Neural progenitor cell (in vitro differentiated cells): ENCODE data around the gene SLC4A8. TPM values are rescaled to one million over a fixed set of nuclear protein-coding genes. Genes with fewer than 3 reads are reported as not detected.

Experiments
- DNase-seq: peaks from one replicate; pipeline ENCODE4 v3.0.0-alpha.2; 2016; ENCODE audit warnings: low spot score
- H2AFZ ChIP-seq: fragments of 200-600 bp; sonication (generic); replicated peaks from 2 replicates; pipeline ENCODE4 v1.6.1; 2016; ENCODE audit warnings: antibody characterized with exemption
- H3F3A ChIP-seq: fragments of 200-600 bp; sonication (generic); 2 replicates; pipeline ENCODE4 v1.6.1; 2016; ENCODE audit warnings: antibody characterized with exemption, low read depth
- H3K27ac ChIP-seq: fragments of 200-600 bp; sonication (generic); 2 replicates; pipeline ENCODE4 v1.5.1; 2016; ENCODE audit warnings: mild to moderate bottlenecking
- H3K27me3 ChIP-seq: fragments of 200-600 bp; sonication (generic); 2 replicates; pipeline ENCODE4 v1.6.1; 2016; ENCODE audit warnings: mild to moderate bottlenecking, moderate library complexity
- H3K36me3 ChIP-seq: fragments of 200-600 bp; sonication (generic); 2 replicates; pipeline ENCODE4 v1.5.1; 2016
- H3K4me1 ChIP-seq: fragments of 200-600 bp; sonication (generic); 2 replicates; pipeline ENCODE4 v1.6.1; 2016; ENCODE audit warnings: mixed run types
- H3K4me2 ChIP-seq: fragments of 200-600 bp; sonication (generic); 2 replicates; pipeline ENCODE4 v1.6.1; 2016
- H3K4me3 ChIP-seq: fragments of 200-600 bp; sonication (generic); 2 replicates; pipeline ENCODE4 v1.5.1; 2016
- H3K79me2 ChIP-seq: fragments of 200-600 bp; sonication (generic); 2 replicates; pipeline ENCODE4 v1.6.1; 2016; ENCODE audit warnings: low read depth
- H3K9ac ChIP-seq: fragments of 200-600 bp; sonication (generic); 2 replicates; pipeline ENCODE4 v1.6.1; 2016
- H3K9me3 ChIP-seq: fragments of 200-600 bp; sonication (generic); 2 replicates; pipeline ENCODE4 v1.5.1; 2016; ENCODE audit warnings: low read depth
- H4K20me1 ChIP-seq: fragments of 200-600 bp; sonication (generic); 2 replicates; pipeline ENCODE4 v1.6.1; 2016; ENCODE audit warnings: low read depth
- H3K27ac Mint-ChIP-seq: 3 replicates; pipeline ENCODE4 v1.8.0; 2021; ENCODE audit warnings: mixed read lengths
- H3K27me3 Mint-ChIP-seq: 2 replicates; pipeline ENCODE4 v1.8.0; 2022; ENCODE audit warnings: low read depth, mild to moderate bottlenecking, inconsistent platforms, moderate library complexity, mixed read lengths; ENCODE audit not compliant: insufficient read depth
- H3K36me3 Mint-ChIP-seq: 3 replicates; pipeline ENCODE4 v1.8.0; 2021; ENCODE audit warnings: mixed read lengths
- H3K4me1 Mint-ChIP-seq: 3 replicates; pipeline ENCODE4 v1.8.0; 2021; ENCODE audit warnings: mixed read lengths
- H3K4me3 Mint-ChIP-seq: 3 replicates; pipeline ENCODE4 v1.8.0; 2021; ENCODE audit warnings: mild to moderate bottlenecking, moderate library complexity, mixed read lengths
- H3K9me3 Mint-ChIP-seq: 3 replicates; pipeline ENCODE4 v1.8.0; 2020; ENCODE audit warnings: mixed read lengths
- CTCF ChIP-seq: fragments of 200-600 bp; sonication (generic); IDR thresholded peaks from 2 replicates; pipeline ENCODE4 v1.5.1; 2017; ENCODE audit warnings: antibody characterized with exemption, mild to moderate bottlenecking
- EZH2 ChIP-seq: fragments of 200-600 bp; sonication (generic); IDR thresholded peaks from 2 replicates; pipeline ENCODE4 v1.6.1; 2017; ENCODE audit warnings: antibody characterized with exemption, mild to moderate bottlenecking, moderate library complexity
- EZH2phosphoT487 ChIP-seq: fragments of 200-600 bp; sonication (generic); IDR thresholded peaks from 2 replicates; pipeline ENCODE4 v1.6.1; 2017; ENCODE audit warnings: antibody characterized with exemption
- total RNA-seq: library from RNA; depleted of rRNA; stranded (reverse); fragments of >200 nt; gene quantifications from 2 replicates; pipeline ENCODE4 v1.2.3, GENCODE V29; 2015; ENCODE audit warnings: low replicate concordance

SLC4A8 gene
- total RNA-seq, 1 donor from 2014 or later = 10.1 TPM

DNA sequence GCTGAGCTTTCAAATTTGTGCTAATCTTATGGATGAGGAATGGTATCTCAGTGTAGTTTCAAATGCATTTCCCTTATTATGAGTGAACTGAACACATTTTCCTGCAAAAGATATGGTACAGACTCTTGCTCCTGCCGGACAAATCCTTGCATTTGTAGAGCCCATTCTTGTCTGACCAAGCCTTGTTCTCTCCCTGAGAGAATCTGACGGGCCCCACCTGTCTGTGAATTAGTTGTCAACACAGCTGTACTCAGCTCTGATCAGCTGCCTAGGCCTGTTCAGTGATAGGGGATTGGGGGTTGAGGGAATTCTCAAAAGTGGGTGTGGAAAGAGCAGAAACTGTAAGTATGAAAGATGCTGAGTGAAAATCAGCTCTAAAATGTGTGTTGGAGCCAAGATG lies 123.6 kb downstream of the SLC4A8 start:
- H3K27ac ChIP-seq = no peak overlapping the region
- no peaks in the 10 kb centered on the region for H3K36me3 Mint-ChIP-seq
- H3K4me3 Mint-ChIP-seq = no peak overlapping the region
- H3F3A ChIP-seq = no peaks in the 10 kb centered on the region
- H3K27me3 ChIP-seq = no peaks in the 10 kb centered on the region
- no peak overlapping the region for H3K9ac ChIP-seq
- H3K36me3 ChIP-seq = no peaks in the 10 kb centered on the region
- H3K79me2 ChIP-seq = no peaks in the 10 kb centered on the region
- TF ChIP-seq CTCF (no peak), EZH2 (no peak), EZH2phosphoT487 (no peak)
- no peak overlapping the region for H3K27ac Mint-ChIP-seq
- DNase-seq = no peak
- peaks cover 9% of the 10 kb centered on the region for H3K9me3 Mint-ChIP-seq
- no peak overlapping the region for H3K4me3 ChIP-seq
- H3K27me3 Mint-ChIP-seq = no peaks in the 10 kb centered on the region
- H3K4me1 ChIP-seq = no peaks in the 10 kb centered on the region
- no peaks in the 10 kb centered on the region for H4K20me1 ChIP-seq
- no peak overlapping the region for H3K4me2 ChIP-seq
- H3K9me3 ChIP-seq = no peaks in the 10 kb centered on the region
- peaks cover 7% of the 10 kb centered on the region for H3K4me1 Mint-ChIP-seq
- H2AFZ ChIP-seq = no peak overlapping the region

- H3K9ac ChIP-seq = no peak overlapping the region
- no peaks in the 10 kb centered on the region for H3K4me1 Mint-ChIP-seq
- H3K27me3 Mint-ChIP-seq = no peaks in the 10 kb centered on the region
- no peaks in the 10 kb centered on the region for H3K27me3 ChIP-seq
- no peak for DNase-seq
- no peaks in the 10 kb centered on the region for H3K36me3 Mint-ChIP-seq
- peaks cover 19% of the 10 kb centered on the region for H3K9me3 Mint-ChIP-seq
- H4K20me1 ChIP-seq = no peaks in the 10 kb centered on the region
- H2AFZ ChIP-seq = no peak overlapping the region
- no peak overlapping the region for H3K4me3 ChIP-seq
- no peak overlapping the region for H3K4me3 Mint-ChIP-seq
- H3K4me2 ChIP-seq = no peak overlapping the region
- H3K4me1 ChIP-seq = no peaks in the 10 kb centered on the region
- no peaks in the 10 kb centered on the region for H3K79me2 ChIP-seq
- no peaks in the 10 kb centered on the region for H3K36me3 ChIP-seq
- no peak overlapping the region for H3K27ac ChIP-seq
- H3K9me3 ChIP-seq = no peaks in the 10 kb centered on the region
- TF ChIP-seq CTCF (no peak), EZH2phosphoT487 (no peak), EZH2 (no peak)
- H3K27ac Mint-ChIP-seq = no peak overlapping the region
- H3F3A ChIP-seq = no peaks in the 10 kb centered on the region
Observed at GRCh38 chr12:51549637-51550036, 125.0 kb downstream of the SLC4A8 start.

Other genes with a start within 250 kb of the SLC4A8 start
- 1.6 TPM in 2 replicates for gene POU6F1, start 206.8 kb upstream of the SLC4A8 start, total RNA-seq
- 48.4 and 51.6 TPM in 2 replicates for gene DAZAP2, start 186.0 kb upstream of the SLC4A8 start, total RNA-seq
- 19.0 and 24.3 TPM in 2 replicates for gene SMAGP, start 154.4 kb upstream of the SLC4A8 start, total RNA-seq
- 0.52 TPM in 1 of 2 replicates, not detected in the other for gene BIN2, start 100.7 kb upstream of the SLC4A8 start, total RNA-seq
- not detected in 2 replicates for gene CELA1, start 78.2 kb upstream of the SLC4A8 start, total RNA-seq
- 1.5 TPM in 1 of 2 replicates, not detected in the other for gene GALNT6, start 33.4 kb upstream of the SLC4A8 start, total RNA-seq
- 9.3 and 14.2 TPM in 2 replicates for gene SCN8A, start 166.4 kb downstream of the SLC4A8 start, total RNA-seq